Upper lobe of left lung (tissue), 6 donors: ENCODE data around the gene PVALB. TPM values are rescaled to one million over a fixed set of nuclear protein-coding genes. Genes with fewer than 3 reads are reported as not detected.

Experiments used
- ATAC-seq, 2 donors: fragments of 200-7000 bp; cut with Tn5 transposase; one replicate each; pipeline ENCODE4 v1.9.1; 2022; ENCODE audit warnings: mild to moderate bottlenecking in 2 of 2, moderate library complexity in 2 of 2; ENCODE audit not compliant: low FRiP score in 2 of 2
- DNase-seq, 2 donors: peaks; one replicate each; pipeline ENCODE4 v3.0.0-alpha.2; 2019 to 2020
- H3K27ac ChIP-seq, 4 donors: fragments of 200-600 bp; sonication (generic); one replicate each; pipeline ENCODE4 v1.5.1; 2016 to 2019
- H3K27me3 ChIP-seq, 4 donors: fragments of 200-600 bp; sonication (generic); one replicate each; pipeline ENCODE4 v1.5.1; 2017 to 2019
- H3K36me3 ChIP-seq, 4 donors: fragments of 200-600 bp; sonication (generic); one replicate each; pipeline ENCODE4 v1.5.1; 2016 to 2019
- H3K4me1 ChIP-seq, 4 donors: fragments of 200-600 bp; sonication (generic); one replicate each; pipeline ENCODE4 v1.5.1; 2018 to 2019
- H3K4me3 ChIP-seq, 4 donors: fragments of 200-600 bp; sonication (generic); one replicate each; pipeline ENCODE4 v1.5.1; 2017 to 2019; ENCODE audit warnings: mild to moderate bottlenecking in 2 of 4, moderate library complexity in 1 of 4
- H3K9me3 ChIP-seq, 4 donors: fragments of 200-600 bp; sonication (generic); one replicate each; pipeline ENCODE4 v1.5.1; 2018 to 2019
- CTCF ChIP-seq, 6 experiments: fragments of 450-650 bp in 4 of 6; fragments of 200-600 bp in 2 of 6; sonication (generic) in 2 of 6; IDR thresholded peaks; one replicate each; pipeline ENCODE4 v1.5.1; 2016 to 2019; ENCODE audit warnings: antibody characterized with exemption in 6 of 6
- EP300 ChIP-seq, 4 donors: sonication (generic); formaldehyde crosslinking; IDR thresholded peaks; one replicate each; pipeline ENCODE4 v1.5.1; 2017; ENCODE audit warnings: antibody characterized with exemption in 4 of 4, control low read depth in 2 of 4
- POLR2A ChIP-seq, 4 donors: fragments of 450-650 bp; IDR thresholded peaks; one replicate each; pipeline ENCODE4 v1.5.1; 2016 to 2017; ENCODE audit warnings: antibody characterized with exemption in 4 of 4, mild to moderate bottlenecking in 2 of 4
- POLR2AphosphoS5 ChIP-seq, 2 donors: sonication (generic); formaldehyde crosslinking; IDR thresholded peaks; one replicate each; pipeline ENCODE4 v1.5.1; 2017; ENCODE audit warnings: antibody characterized with exemption in 2 of 2
- WGBS, 2 donors: methylation state at CpG; one replicate each; pipeline ENCODE4 v1.1.5; 2017 to 2018; 5-methylcytosine and 5-hydroxymethylcytosine counted together
- total RNA-seq, 6 donors: library from RNA; depleted of rRNA in 4 of 6; stranded (reverse); fragments of >200 nt in 4 of 6; gene quantifications; one replicate each; pipeline versions ENCODE4 v1.1.0 to v1.2.1, GENCODE V29; 2016 to 2021
- donor health status: DM: no; HTN: no; CAD: no; lungs with moderate emphysema.
- donor health status: DM: no; HTN: yes; CAD: no; lungs with severe emphysema.

The PVALB gene
- total RNA-seq, 6 donors from 2014 or later: 1.5 to 3.3 (median 1.8) TPM; not detected in 3

GRCh38 chr22:36769541-36770512, 47.0 kb downstream of the PVALB start:
- H3K36me3 ChIP-seq: peaks cover 0 to 28% (median 3%) of the 10 kb centered on the region in 4 donors
- no peak for DNase-seq
- H3K9me3 ChIP-seq: no peaks in the 10 kb centered on the region
- H3K4me1 ChIP-seq: peaks cover 1 to 3% (median 2%) of the 10 kb centered on the region in 4 donors
- ATAC-seq: no peak
- H3K27ac ChIP-seq: no peak overlapping the region
- H3K4me3 ChIP-seq: no peak overlapping the region
- 73 to 77% methylated on average over 23 of the region's 23 CpGs for WGBS, 2 donors
- TF ChIP-seq POLR2A (IDR thresholded peaks at IDR 0.05): no peak
- no peak for TF ChIP-seq CTCF (IDR thresholded peaks at IDR 0.05)
- TF ChIP-seq POLR2AphosphoS5 (IDR thresholded peaks at IDR 0.05): no peak
- TF ChIP-seq EP300 (IDR thresholded peaks at IDR 0.05): no peak
- H3K27me3 ChIP-seq: no peaks in the 10 kb centered on the region

- H3K4me3 ChIP-seq: no peak overlapping the region
- no peaks in the 10 kb centered on the region for H3K9me3 ChIP-seq
- ATAC-seq: no peak
- H3K36me3 ChIP-seq: peaks cover 0 to 31% (median 3%) of the 10 kb centered on the region in 4 donors
- no peaks in the 10 kb centered on the region for H3K27me3 ChIP-seq
- H3K4me1 ChIP-seq: no peaks in the 10 kb centered on the region
- no peak for TF ChIP-seq POLR2AphosphoS5 (IDR thresholded peaks at IDR 0.05)
- no peak for TF ChIP-seq EP300 (IDR thresholded peaks at IDR 0.05)
- TF ChIP-seq CTCF (IDR thresholded peaks at IDR 0.05): no peak
- no peak for TF ChIP-seq POLR2A (IDR thresholded peaks at IDR 0.05)
- no peak for DNase-seq
- WGBS, 2 donors: 92 to 93% methylated on average over 13 of the region's 13 CpGs
- H3K27ac ChIP-seq: no peak overlapping the region
These were observed 48.2 kb downstream of the PVALB start for GRCh38 chr22:36768616-36769015.

- Histone ChIP-seq H3K27me3 (no peaks in the 10 kb centered on the region), H3K27ac (no peak overlapping the region), H3K9me3 (no peaks in the 10 kb centered on the region), H3K36me3 (peaks cover 0 to 34% (median 3%) of the 10 kb centered on the region in 4 donors), H3K4me3 (no peak overlapping the region), H3K4me1 (no peaks in the 10 kb centered on the region)
- WGBS, 2 donors: 85 to 94% methylated on average over 5 of the region's 5 CpGs
- no peak for ATAC-seq
- no peak for TF ChIP-seq POLR2AphosphoS5 (IDR thresholded peaks at IDR 0.05)
- no peak for TF ChIP-seq CTCF (IDR thresholded peaks at IDR 0.05)
- no peak for TF ChIP-seq EP300 (IDR thresholded peaks at IDR 0.05)
- no peak for TF ChIP-seq POLR2A (IDR thresholded peaks at IDR 0.05)
- no peak for DNase-seq
These were observed 48.7 kb downstream of the PVALB start for GRCh38 chr22:36768141-36768540.

- WGBS, 2 donors: 88 to 95% methylated on average over 8 to 10 of the region's 10 CpGs
- DNase-seq (no peak), ATAC-seq (no peak)
- Histone ChIP-seq H3K4me3 (no peak overlapping the region), H3K9me3 (no peaks in the 10 kb centered on the region), H3K27me3 (no peaks in the 10 kb centered on the region), H3K4me1 (peaks cover 0 to 8% (median 0%) of the 10 kb centered on the region in 4 donors), H3K36me3 (peaks cover 0 to 30% (median 5%) of the 10 kb centered on the region in 4 donors), H3K27ac (no peak overlapping the region)
- no peak for TF ChIP-seq CTCF (IDR thresholded peaks at IDR 0.05)
- TF ChIP-seq EP300 (IDR thresholded peaks at IDR 0.05): no peak
- no peak for TF ChIP-seq POLR2AphosphoS5 (IDR thresholded peaks at IDR 0.05)
- TF ChIP-seq POLR2A (IDR thresholded peaks at IDR 0.05): no peak
These were observed 49.6 kb downstream of the PVALB start for GRCh38 chr22:36767035-36767775.
